ENCODE results near the gene FLII.

DNA sequence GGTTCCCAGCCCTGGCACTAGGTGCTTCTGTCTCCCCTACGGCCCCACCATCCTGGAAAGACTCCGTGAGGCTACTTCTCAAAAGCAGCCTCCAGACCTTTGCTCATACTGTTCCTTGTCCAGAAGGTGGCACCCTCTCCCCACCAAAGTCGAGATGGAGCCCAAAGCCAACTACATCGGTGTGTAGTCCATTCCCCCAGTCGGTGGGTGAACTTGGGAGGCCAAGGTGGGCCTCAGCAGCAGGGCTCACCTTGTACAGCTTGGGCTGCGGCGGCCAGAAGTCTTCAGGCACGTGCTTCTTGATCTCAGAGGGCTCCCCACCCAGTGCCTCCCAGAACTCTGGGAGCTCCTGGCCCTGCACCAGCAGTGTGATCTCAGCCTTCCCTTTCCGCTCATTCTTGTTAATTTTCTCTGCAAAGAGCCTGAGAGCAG lies 10.2 kb downstream of the FLII start:
- TF ChIP-seq GATA2 (IDR thresholded peaks at IDR 0.05; ENCODE audit: low read depth, low read length) (no peak), GATA3 (IDR thresholded peaks at IDR 0.05; ENCODE audit: low read depth, low read length) (no peak)
